Right lobe of liver (tissue), 4 donors: Measurements from ENCODE around the gene SCP2D1.

ENCODE experiments used
- POLR2A ChIP-seq: fragments of 450-650 bp; IDR thresholded peaks from one replicate; pipeline ENCODE4 v1.6.1; 2017; ENCODE audit warnings: antibody characterized with exemption, mild to moderate bottlenecking
- TF ChIP-seq, protein P1 (sequence below), 4 donors: fragments of 200-600 bp in 3 of 4; fragments of 450-650 bp in 1 of 4; IDR thresholded peaks; one replicate each; pipeline versions ENCODE4 v1.5.1 to v1.8.0; 2016 to 2022; ENCODE audit warnings: antibody characterized with exemption in 4 of 4, mild to moderate bottlenecking in 2 of 4
- donor health status: DM: no; HTN: no; CAD: no.
- donor health status: DM: no; HTN: no; CAD: no.
- donor health status: DM: no; HTN: yes; CAD: no.

- TF ChIP-seq, protein P1, sequence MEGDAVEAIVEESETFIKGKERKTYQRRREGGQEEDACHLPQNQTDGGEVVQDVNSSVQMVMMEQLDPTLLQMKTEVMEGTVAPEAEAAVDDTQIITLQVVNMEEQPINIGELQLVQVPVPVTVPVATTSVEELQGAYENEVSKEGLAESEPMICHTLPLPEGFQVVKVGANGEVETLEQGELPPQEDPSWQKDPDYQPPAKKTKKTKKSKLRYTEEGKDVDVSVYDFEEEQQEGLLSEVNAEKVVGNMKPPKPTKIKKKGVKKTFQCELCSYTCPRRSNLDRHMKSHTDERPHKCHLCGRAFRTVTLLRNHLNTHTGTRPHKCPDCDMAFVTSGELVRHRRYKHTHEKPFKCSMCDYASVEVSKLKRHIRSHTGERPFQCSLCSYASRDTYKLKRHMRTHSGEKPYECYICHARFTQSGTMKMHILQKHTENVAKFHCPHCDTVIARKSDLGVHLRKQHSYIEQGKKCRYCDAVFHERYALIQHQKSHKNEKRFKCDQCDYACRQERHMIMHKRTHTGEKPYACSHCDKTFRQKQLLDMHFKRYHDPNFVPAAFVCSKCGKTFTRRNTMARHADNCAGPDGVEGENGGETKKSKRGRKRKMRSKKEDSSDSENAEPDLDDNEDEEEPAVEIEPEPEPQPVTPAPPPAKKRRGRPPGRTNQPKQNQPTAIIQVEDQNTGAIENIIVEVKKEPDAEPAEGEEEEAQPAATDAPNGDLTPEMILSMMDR (IDR thresholded peaks at IDR 0.05), result no peak
- TF ChIP-seq POLR2A, result no peak
Observed at GRCh38 chr20:18853946-18854646, 40.5 kb downstream of the SCP2D1 start.
